Loucy (cell line): ENCODE results near the gene AFTPH.

Experiments
- EZH2phosphoT487 ChIP-seq: fragments of 200-600 bp; IDR thresholded peaks from 2 replicates; pipeline ENCODE4 v1.6.1; 2018; ENCODE audit warnings: antibody characterized with exemption, mild to moderate bottlenecking, moderate library complexity, borderline replicate concordance
- TF ChIP-seq, protein P1 (sequence below): fragments of 200-600 bp; sonication (generic); conservative IDR thresholded peaks from 2 replicates; pipeline ENCODE4 v1.5.1; 2014; ENCODE audit warnings: mild to moderate bottlenecking, antibody characterized with exemption, low read length

DNA sequence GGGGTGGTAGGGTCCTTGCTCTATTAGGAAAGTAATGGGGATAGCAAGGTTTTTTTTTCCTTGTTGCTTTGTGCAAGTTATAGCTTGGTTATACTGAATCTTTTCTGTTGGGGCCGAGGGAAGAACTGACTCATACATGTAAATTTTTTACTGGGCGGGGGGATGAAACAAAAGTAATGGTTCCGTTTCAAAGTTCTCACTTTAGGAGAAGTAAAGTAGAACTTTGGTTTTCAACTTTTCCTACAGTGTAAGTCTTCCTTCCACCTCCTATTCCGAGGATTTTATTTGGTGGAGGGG is 1.1 kb downstream of the AFTPH start:
- TF ChIP-seq, protein P1, sequence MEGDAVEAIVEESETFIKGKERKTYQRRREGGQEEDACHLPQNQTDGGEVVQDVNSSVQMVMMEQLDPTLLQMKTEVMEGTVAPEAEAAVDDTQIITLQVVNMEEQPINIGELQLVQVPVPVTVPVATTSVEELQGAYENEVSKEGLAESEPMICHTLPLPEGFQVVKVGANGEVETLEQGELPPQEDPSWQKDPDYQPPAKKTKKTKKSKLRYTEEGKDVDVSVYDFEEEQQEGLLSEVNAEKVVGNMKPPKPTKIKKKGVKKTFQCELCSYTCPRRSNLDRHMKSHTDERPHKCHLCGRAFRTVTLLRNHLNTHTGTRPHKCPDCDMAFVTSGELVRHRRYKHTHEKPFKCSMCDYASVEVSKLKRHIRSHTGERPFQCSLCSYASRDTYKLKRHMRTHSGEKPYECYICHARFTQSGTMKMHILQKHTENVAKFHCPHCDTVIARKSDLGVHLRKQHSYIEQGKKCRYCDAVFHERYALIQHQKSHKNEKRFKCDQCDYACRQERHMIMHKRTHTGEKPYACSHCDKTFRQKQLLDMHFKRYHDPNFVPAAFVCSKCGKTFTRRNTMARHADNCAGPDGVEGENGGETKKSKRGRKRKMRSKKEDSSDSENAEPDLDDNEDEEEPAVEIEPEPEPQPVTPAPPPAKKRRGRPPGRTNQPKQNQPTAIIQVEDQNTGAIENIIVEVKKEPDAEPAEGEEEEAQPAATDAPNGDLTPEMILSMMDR, result no peak
- TF ChIP-seq EZH2phosphoT487, result no peak
